A172 (cell line): Measurements from ENCODE around the gene ZNF330. TPM values are rescaled to one million over a fixed set of nuclear protein-coding genes. Genes with fewer than 3 reads are reported as not detected.
A peak's percentile ranks its signal among the peaks of the same experiment; 100 is the strongest.

Experiments
- DNase-seq: peaks from one replicate; pipeline ENCODE4 v3.0.0-alpha.2; 2015; ENCODE audit warnings: low spot score
- total RNA-seq: library from RNA; depleted of rRNA; stranded (reverse); fragments of >200 nt; shearing (Covaris generic); gene quantifications from 2 replicates; pipeline ENCODE4 v1.2.3, GENCODE V29; 2014; rRNA removed

ZNF330 gene
- total RNA-seq, 1 experiment from 2014 or later, result 39.9 TPM

- no peak for DNase-seq
Measured at GRCh38 chr4:141233673-141234072, 13.0 kb downstream of the ZNF330 start.

- no peak for DNase-seq
Measured at GRCh38 chr4:141238186-141238585, 17.5 kb downstream of the ZNF330 start.

GRCh38 chr4:141240259-141240658 lies 19.6 kb downstream of the ZNF330 start:
- no peak for DNase-seq

- no peak for DNase-seq
Measured at GRCh38 chr4:141240671-141241070, 20.0 kb downstream of the ZNF330 start.

GRCh38 chr4:141241986-141242385 lies 21.3 kb downstream of the ZNF330 start:
- DNase-seq, result no peak

- no peak for DNase-seq
Measured at GRCh38 chr4:141244419-141244818, 23.7 kb downstream of the ZNF330 start.

GRCh38 chr4:141246243-141246642 lies 25.5 kb downstream of the ZNF330 start:
- DNase-seq, result peak; percentile 38

- no peak for DNase-seq
Measured at GRCh38 chr4:141246683-141247429, 26.2 kb downstream of the ZNF330 start.

- no peak for DNase-seq
Measured at GRCh38 chr4:141247430-141247780, 26.7 kb downstream of the ZNF330 start.

- no peak for DNase-seq
Measured at GRCh38 chr4:141248029-141248428, 27.3 kb downstream of the ZNF330 start.

- no peak for DNase-seq
Measured at GRCh38 chr4:141248486-141248885, 27.8 kb downstream of the ZNF330 start.

GRCh38 chr4:141254326-141254725 lies 33.6 kb downstream of the ZNF330 start:
- no peak for DNase-seq

- DNase-seq, result no peak
Measured at GRCh38 chr4:141255016-141255415, 34.3 kb downstream of the ZNF330 start.

DNA sequence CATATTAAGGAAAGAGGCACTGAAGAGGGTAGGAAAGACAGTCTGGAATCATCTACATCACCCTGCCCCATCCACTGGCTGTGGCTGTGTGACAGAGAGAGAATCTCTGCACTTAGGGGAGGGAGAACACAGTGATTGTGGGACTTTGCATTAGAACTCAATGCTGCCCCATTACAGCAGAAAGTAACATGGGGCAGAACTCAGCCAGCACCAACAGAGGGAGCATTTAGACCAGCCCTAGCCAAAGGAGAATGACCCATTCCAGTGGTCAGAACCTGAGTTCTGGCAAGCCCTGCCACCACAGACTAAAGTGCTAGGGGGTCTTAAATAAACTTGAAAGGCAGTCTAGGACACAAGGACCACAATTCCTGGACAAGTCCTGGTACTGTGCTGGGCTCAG lies 37.9 kb downstream of the ZNF330 start:
- DNase-seq, result no peak

GRCh38 chr4:141275834-141276233 lies 55.1 kb downstream of the ZNF330 start:
- DNase-seq, result peak; percentile 87

- DNase-seq, result no peak
Measured at GRCh38 chr4:141283152-141283551, 62.5 kb downstream of the ZNF330 start.

DNA sequence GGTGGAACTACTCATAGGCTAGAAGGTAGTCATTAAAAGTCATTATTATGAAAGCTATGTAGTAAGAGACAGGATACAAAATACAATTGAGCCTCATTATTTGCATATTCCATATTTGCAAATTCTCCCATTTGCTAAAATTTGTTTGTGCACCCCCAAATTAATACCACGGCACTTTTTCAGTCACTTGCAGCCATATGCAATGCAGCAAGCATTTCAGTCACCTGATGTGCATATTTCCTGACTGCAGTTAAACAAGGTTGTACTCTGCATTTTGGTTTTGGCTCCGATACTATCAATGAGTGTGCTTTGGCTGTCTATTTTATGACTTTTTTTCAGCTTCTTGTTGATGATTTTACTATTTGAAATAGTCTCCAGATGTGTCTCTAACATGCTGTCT lies 62.9 kb downstream of the ZNF330 start:
- no peak for DNase-seq

Other genes starting within 250 kb of the ZNF330 start
- 4.9 and 6.4 TPM in 2 replicates for gene RNF150, start 87.4 kb upstream of the ZNF330 start, total RNA-seq